Anterior cingulate cortex (tissue), 58 donors: ENCODE measurements around the gene KCNH3.
"Not testable (repeated sequence)": the region's sequence is repeated elsewhere in the genome, so short reads cannot be mapped to it uniquely, and the experiment has no call there.

Experiments used
- DNase-seq, 58 donors: peaks; one replicate each; lab custom pipeline; 2025; lab: John Stamatoyannopoulos, UW

The KCNH3 gene

DNA sequence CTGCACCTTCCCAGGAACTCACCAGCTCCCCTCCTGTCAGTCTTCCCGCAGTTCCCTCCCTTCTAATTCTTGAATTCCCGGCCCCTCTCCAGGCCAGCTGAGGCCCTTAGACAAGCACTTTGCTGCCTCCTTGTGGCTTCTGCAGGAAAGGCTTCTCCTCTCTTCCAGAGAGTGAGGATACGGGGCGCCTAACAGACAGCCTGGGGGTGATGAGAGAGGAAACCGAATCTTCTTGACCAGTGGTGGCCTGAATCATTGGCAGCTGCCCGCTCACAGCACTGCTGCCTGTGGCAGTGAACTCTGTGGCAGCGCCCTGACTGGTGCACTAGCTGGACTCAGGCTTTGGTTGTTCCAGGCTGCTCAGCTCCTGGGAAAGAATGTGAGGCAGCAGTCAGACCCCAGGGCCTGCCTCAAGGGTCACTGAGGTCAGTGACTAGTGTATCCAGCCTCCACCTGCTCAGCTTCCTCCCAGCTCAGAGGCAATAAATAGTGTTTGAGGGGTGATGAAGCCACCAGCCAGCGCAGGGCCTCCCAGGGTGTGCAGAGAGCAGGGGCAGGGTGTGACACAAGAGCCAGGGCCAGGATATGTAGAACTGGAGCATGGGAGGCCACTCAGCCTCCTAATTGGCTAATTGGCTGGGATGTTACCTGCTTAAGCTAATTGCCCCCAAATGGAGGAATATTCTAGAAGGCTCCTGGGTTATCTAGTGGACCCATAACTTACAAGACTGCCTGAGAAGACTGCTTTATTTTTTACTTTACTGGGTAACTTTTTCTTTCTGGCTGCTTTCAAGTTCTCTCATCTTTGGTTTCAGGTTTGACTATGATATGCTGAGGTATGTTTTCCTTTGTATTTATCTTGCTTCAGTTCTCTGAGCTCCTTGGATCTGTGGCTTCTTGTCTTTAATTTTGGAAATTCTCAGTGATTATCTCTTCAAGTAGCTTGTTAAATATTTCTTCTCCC lies 42.0 kb downstream of the KCNH3 start:
- peak in 52 of 58 donors; percentile 11 to 86 (median 57) for DNase-seq

DNA sequence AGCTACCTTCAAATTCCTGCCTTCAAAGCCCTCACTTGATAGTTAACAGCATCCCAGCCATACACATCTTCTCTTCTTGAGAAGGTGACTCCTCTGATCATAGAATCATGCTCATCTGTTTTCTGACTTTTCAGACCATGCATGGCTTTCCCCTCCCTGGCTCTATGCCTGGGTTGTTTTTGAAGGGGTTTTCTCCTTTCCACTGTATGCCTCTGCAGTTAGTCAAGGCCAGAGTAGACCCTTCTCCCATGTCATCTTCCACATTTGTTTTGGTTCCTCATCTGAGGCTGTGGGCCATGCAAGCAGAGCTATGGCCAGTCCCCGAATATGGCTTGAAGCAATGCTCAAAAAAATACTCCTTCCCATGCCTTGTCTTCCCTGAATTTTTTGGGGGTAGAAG lies 43.4 kb downstream of the KCNH3 start:
- no peak for DNase-seq

DNA sequence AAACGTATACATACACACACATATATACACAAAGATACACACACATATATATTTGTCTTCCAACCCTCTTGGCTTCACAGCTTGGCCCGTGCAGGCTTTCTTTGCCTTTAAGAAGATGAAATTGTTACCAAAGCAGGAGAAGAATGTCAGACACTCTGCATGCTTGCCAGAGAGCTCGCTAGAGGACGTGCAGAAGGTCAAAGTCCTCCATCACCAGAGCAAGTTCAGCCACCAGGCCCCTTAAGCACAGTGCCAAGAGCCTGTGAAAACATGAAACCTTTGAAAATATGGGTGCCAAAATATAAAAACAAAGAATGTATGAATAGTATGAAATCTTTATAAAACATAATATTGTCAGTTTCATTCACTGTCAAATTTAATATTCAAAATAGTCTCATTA lies 44.0 kb downstream of the KCNH3 start:
- no peak for DNase-seq

DNA sequence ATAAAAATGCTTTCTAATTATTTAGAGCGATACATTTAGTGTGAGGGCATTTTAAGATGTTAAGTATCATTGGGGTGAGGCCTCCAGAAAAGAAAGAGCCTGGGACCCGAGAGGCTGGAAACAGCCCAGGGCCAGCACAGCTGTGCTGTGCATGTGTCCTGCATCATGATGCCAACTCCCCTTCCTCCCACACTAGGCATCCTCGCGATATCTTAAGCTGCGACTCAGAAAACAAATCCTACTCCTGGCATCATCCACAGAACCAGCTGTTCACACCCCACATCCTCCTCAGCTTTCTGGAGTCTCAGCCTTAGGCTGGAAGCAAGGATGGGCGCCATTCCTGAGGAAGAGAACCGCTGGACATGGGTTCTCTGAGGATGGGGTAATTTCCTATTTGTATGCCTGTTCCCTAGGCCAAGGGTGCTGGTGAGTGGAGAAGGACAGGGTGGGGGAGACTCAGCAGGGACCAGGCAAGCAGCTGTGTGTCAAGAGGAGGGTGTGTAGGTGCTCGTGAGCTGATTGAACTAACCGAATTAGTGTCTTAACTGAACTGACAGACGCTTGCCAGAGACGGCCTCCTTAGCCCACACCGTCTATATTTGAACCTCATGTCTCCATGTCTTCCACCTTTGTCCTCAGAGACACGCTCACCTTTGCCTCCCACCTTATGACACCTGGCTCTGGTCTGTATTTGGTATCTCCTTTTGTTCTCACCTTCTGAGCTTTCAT lies 44.7 kb downstream of the KCNH3 start:
- DNase-seq: peak in 22 of 58 donors; percentile 3 to 41 (median 16)

DNA sequence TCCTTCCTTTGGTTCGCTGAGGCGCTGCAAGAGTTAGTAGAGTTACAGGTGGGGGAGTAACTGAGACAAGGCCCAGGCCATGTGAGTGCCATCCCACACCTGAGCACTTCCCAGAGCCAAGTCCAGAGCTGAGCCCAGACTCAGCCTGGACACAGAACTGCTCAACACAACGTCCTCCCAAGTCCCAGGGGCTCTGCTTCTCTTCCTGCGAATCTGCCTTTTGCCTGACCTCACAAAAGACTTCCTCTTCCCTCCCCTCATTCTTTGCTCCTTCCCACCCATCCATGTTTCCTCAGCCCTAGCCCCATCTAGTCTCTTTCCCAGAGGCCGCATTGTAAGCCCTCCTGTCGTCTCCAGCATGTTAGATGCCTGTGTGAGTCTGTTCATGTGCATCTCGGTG lies 45.8 kb downstream of the KCNH3 start:
- no peak for DNase-seq

DNA sequence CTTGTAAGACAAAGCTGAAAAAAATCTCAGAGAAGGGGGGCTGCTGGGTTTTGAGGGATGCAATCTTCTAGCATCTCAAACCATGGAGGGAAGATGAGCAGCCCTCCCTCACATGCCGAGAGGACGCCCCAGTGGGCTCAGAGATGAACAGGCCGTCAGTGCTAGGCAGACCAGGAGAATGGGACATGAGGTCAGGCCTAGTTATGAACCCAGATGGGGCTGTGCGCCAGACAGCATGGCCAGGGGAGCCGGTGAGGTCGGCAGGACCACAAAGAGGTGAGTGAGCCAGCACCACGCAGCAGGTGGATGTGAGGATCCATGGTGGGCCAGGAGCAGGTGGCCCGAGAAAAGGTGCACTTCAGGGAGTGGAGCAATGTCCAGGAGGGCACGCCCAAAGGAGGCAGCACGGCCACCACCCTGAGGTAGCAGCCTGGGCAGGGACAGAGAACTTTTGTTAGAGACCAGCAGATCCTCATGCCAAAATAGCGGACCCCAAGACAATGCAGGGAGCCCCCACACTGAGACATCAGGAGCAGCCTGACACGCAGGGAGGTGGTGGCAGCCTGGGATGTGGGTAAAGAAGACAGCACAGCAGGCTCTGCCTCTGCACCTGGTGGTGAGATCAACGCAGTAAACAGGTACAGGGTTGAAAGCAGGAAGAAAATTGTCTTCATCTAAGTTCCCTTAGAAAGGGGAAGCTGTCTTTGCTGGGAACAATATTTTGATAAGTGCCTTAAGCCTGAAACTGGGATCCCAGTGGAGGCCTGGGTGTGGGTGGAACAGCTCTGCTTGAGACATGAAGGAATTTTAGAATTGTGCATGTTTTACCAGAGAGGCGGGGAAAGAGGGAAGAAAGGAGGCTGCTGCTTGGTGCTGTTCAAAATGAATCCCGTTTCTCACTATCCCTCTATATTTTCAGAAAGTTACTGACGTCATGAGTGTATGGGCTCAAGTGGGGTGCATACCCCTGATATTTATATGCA lies 46.9 kb downstream of the KCNH3 start:
- peak in 1 of 58 donors; percentile 16 for DNase-seq

DNA sequence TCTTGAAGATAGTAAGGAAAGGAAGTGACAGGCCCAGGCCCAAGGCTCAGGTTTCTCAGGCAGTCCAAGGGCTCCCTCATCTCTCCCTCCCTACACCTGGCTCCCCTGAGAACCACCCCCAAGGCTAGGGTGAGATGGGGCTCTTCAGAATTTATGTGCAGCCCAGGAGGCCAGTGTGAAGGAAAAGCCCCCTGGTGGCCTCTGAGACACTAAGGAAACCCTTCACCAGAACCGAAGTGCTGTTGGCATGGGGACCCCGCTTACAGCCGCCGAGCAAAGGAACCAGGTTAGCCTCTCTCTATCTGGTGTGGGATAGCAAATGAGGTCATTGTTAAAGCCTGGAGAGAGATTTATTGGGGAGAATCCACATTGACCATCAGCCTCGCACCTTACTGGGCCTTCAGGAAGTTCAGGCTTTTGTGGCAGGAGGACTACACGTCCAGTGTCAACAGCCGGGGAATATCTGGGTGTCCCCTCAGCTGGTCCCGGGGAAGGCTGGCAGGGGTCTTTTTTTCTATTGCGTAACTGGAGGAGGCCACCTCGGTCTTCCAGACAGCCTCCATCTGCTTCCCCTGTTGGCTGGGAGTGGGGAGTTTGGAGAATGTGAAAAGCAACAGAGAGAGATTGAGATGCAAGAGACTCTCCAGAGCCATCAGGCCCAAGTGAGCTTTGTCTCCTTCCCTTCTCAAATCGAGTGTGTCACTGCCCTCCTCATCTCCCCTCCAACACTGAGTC lies 48.5 kb downstream of the KCNH3 start:
- no peak for DNase-seq

DNA sequence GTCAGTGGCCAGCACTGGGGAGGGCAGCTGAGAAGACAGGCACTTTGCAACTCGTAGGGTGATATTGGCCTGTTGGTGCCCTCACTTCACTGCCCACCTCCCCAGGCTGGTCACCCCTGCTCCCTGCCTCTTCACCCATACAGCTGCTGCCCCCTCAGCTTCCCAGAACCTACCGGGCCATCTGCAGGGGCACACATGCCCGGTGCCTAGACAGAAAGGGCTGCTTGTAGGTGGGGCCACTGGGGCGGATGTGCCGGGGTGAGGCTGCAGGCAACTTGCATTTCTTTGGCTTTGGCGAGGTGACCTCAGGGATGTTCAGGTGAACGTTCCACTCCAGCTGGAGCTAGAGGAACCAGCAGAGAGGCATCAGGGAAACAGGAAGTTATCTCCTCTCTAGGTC lies 49.5 kb downstream of the KCNH3 start:
- DNase-seq: no peak

DNA sequence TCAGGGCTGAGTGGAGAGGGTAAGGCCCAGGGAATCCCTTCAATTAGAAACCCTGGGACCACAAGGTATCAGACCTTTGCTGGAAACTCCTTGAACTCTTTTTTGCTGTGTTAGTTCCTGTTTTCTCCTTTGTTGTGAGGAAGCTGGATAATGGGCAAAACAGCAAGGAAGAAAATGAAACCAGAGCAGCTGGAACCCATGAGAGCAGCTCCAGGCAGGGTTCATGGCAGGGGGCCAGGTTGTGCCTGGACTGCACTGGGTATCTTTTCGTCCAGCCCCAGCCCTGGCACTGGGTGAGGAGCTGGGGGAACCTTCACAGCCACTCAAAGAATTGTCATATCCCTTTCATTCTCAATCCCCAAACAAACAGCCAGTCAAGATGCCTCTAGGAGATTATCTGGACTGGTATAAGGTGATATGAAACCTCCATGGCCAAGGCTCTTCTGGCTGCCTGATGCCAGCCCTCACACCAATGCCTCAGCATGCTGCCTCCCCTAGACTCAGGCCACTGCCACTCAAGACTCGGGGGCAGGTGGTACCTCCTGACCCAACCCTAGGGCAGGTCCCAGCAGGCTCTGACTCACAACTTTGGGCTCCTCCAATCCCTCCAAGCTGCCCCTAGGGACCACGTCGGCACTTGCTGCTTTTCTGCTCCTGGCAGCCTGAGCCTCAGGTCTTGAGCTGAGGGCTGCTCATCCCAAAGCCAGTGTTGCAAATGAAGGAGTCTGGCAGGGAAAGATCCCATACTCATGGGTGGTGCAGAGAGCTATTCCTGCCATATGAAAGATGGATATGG lies 50.1 kb downstream of the KCNH3 start:
- peak in 2 of 58 donors; percentile 19 to 33 for DNase-seq

DNA sequence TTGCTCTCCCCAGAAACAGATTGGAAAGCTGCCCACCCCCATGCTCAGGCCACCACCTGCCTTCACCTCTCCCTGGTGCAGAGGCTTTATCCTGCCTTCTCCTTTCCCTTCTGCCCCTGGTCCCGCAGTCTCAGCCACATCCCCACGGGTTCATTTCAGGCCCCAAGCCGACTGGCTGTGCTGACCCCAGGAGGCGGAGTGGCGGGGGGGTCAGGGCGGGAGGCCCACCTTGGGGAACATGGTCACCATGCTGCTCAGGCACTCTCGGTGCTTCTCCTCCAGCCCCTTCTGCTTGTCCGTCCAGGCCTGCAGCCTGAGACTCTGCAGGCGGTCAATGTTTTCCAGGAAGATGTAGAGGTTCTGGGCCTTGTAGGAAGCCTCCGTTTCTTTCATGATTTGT lies 59.7 kb downstream of the KCNH3 start:
- DNase-seq: no peak

DNA sequence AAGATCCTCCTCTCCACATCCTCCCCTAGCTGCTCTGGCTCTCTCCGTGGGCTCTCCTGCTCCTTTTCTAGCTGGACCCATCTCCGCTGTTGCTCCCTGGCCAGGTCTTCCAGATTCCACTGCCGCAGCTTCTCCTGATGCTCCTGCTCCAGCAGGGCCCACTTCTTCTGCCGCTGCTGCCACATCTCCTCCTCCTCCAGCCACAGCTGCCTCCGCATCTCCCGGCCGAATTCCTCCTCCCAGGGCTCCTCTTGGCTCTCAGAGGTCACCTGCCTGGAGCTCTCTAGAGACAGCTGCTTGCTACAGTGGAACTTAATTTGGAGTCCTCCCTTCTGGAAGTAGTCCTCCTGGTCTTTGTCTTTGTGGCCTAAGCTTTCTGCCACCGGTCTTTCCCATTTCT lies 61.1 kb downstream of the KCNH3 start:
- no peak for DNase-seq

DNA sequence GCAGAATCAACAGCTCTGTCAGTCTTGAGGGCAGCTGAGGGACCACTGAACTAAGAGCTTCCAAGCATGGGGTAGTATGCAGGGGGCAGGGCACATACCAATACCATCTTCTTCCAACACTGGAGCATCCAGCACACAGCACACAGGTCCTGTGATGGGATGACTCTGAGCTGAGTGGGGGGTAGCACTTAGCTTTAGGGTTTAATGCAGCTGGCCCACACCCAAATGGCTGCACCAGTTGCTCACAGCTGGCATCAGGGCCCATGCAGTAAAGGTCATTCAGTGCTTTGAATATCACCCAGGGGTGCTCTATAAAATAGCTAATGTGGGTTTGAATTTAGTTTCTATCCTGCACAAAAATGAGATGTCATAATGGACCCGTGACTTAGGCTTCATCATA lies 64.9 kb downstream of the KCNH3 start:
- no peak for DNase-seq

DNA sequence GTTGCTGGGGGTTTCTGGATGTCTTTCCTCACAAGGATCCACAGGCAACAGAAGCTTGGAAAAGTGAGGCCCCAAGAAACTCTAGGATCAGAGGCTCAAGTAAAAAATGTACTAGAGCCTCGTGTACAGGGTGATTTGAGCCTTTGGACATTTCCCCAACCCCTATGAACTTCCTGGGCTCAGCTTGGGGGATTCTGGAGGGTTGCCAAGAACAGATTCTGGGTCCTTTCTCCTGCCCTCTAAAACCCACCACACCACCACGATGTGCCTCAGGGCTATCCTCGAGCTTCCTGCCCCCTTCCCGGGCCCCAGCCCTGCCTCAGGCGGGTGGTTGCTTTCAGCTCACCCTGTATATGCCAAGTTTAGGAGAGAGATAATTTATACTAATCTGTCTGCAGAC lies 66.0 kb downstream of the KCNH3 start:
- DNase-seq: no peak

DNA sequence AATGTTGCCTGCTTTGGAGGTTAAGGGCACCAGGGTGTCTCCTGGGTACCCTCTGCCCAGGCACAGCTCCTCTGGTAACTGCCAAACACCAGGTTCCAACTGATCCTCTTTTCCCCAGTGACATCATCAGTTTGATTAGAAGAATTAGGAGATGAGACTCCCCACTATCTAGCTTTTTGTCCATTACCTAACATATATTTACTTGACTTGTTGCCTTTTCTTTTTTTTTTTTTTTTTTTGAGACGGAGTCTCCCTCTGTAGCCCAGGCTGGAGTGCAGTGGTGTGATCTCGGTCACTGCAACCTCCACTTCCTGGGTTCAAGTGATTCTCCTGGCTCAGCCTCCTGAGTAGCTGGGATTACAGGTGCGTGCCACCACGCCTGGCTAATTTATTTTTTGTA lies 66.7 kb downstream of the KCNH3 start, which contains the start of gene FAM186B:
Gene FAM186B (minus strand): TSS at position 101 of the 400 bp plus-strand sequence. CDS start 162 bp downstream, outside the sequence.
- not testable (repeated sequence) for DNase-seq
